Measurements from ENCODE around the gene TMEM154. TPM values are rescaled to one million over a fixed set of nuclear protein-coding genes. Genes with fewer than 3 reads are reported as not detected.

Gene TMEM154
- total RNA-seq, 1 donor from 2014 or later: 1.0 TPM

- Histone ChIP-seq H3K36me3 (ENCODE audit: control insufficient read depth in 3 of 3, insufficient read depth in 3 of 3, low read length in 3 of 3) (no peaks in the 10 kb centered on the region), H3K9ac (ENCODE audit: low read depth in 1 of 3, low read length in 3 of 3) (no peak overlapping the region), H3K4me1 (ENCODE audit: control insufficient read depth in 3 of 3, insufficient read depth in 3 of 3, low read length in 3 of 3) (peaks cover 7 to 19% (median 8%) of the 10 kb centered on the region in 3 donors), H3K27ac (ENCODE audit: low read depth, low read length) (no peak overlapping the region), H3K27me3 (ENCODE audit: control insufficient read depth in 3 of 3, insufficient read depth in 3 of 3, low read length in 3 of 3) (peaks cover 0 to 5% (median under 1%) of the 10 kb centered on the region in 3 donors), H3K4me3 (ENCODE audit: low read length in 3 of 3) (no peak overlapping the region), H3K9me3 (ENCODE audit: control insufficient read depth in 3 of 3, low read length in 3 of 3) (no peaks in the 10 kb centered on the region)
Observed at GRCh38 chr4:152684587-152684986, 4.8 kb upstream of the TMEM154 start.

DNA sequence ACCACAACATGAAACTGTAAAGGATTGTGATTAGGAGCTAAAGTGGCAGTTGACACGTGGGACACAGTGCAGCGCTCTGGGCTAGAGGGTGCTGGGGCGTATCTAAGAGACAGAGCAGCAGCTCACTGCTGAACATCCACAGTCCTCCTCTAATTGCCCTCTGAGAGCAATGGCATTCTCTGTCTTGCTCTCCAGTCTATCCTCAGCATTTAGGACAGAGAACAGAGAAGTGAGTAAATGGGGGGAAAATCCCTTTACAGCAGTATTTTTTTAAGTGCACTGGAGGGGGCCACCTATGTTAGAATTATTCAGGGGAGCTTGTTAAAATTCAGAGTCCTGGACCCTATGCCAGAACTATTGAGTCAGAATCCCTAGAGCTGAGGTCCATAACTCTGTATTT, 4.2 kb upstream of the TMEM154 start:
- peaks cover 8 to 16% (median 8%) of the 10 kb centered on the region in 3 donors for H3K4me1 ChIP-seq (ENCODE audit: control insufficient read depth in 3 of 3, insufficient read depth in 3 of 3, low read length in 3 of 3)
- no peak overlapping the region for H3K9ac ChIP-seq (ENCODE audit: low read depth in 1 of 3, low read length in 3 of 3)
- H3K27ac ChIP-seq (ENCODE audit: low read depth, low read length): no peak overlapping the region

DNA sequence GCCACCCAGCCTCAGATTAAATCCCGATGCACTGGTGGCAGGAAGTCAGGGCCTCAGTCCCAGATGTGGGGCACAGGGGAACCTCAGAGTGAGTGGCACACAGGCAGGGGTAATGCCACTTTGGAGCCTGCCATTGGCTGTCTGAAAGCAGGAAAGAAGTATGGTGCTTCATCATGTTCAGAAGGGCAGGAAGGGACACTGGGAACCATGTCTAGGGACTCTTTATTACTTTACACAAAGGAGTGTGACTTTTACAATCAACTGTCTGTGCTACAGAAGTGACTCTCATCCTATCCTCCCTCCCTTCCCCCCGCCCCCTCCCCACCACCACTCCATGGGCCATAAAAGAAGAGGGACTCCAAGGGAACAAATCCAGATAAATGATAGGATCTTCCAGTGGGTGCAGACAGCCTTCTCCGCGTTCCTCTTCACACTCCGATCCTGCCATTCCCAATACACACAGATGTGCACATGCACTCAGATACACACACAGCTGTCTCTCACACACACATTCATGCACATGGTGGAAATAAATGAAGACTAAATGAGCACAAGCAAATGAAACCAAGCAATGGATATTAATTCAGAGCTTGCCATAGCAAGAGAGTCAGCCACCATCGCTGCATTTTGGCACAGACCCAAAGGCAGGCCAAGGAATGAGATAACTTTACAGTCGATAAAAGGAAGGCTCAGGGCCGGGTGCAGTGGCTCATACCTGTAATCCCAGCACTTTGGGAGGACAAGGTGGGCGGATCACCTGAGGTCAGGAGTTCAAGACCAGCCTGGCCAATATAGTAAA, 2.5 kb upstream of the TMEM154 start:
- Histone ChIP-seq H3K27ac (ENCODE audit: low read depth, low read length) (no peak overlapping the region), H3K27me3 (ENCODE audit: control insufficient read depth in 3 of 3, insufficient read depth in 3 of 3, low read length in 3 of 3) (peaks cover 4 to 7% (median 5%) of the 10 kb centered on the region in 3 donors), H3K9me3 (ENCODE audit: control insufficient read depth in 3 of 3, low read length in 3 of 3) (no peaks in the 10 kb centered on the region), H3K4me1 (ENCODE audit: control insufficient read depth in 3 of 3, insufficient read depth in 3 of 3, low read length in 3 of 3) (peaks cover 8 to 16% (median 8%) of the 10 kb centered on the region in 3 donors), H3K36me3 (ENCODE audit: control insufficient read depth in 3 of 3, insufficient read depth in 3 of 3, low read length in 3 of 3) (no peaks in the 10 kb centered on the region), H3K4me3 (ENCODE audit: low read length in 3 of 3) (no peak overlapping the region), H3K9ac (ENCODE audit: low read depth in 1 of 3, low read length in 3 of 3) (no peak overlapping the region)

More for the DNA sequence above, 4.2 kb upstream of the TMEM154 start:
- Histone ChIP-seq H3K9me3 (ENCODE audit: control insufficient read depth in 3 of 3, low read length in 3 of 3) (no peaks in the 10 kb centered on the region), H3K36me3 (ENCODE audit: control insufficient read depth in 3 of 3, insufficient read depth in 3 of 3, low read length in 3 of 3) (no peaks in the 10 kb centered on the region), H3K27me3 (ENCODE audit: control insufficient read depth in 3 of 3, insufficient read depth in 3 of 3, low read length in 3 of 3) (peaks cover under 1 to 6% (median 5%) of the 10 kb centered on the region in 3 donors), H3K4me3 (ENCODE audit: low read length in 3 of 3) (no peak overlapping the region)

DNA sequence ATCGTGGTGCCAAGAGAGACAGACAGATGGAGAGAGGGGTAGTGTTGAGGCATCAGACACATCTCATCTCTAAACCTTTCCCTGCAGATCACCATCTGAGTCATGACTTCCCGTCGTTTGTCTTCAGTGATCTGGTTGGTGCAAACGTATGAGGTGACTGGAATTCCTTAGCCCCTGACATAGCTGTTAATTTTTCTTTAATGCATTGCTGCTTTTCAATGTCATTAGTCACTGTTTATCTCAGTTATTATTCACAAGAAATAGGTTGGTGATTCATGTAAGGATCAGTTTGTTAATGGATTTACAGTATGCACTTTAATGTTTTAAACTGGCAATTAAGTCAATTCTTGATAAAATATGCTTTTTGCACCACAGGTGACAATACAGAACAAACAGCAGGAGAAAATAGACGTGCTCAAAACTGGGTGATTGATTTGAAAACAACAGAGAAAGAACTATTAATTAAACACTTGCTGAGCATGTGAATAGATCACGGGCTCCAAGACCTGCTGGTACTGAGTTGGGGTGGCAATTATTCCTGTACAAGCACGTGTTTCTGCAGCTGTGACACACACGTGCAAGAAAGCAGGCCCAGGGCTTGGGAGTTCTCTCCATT, 1.3 kb upstream of the TMEM154 start:
- no peaks in the 10 kb centered on the region for H3K9me3 ChIP-seq (ENCODE audit: control insufficient read depth in 3 of 3, low read length in 3 of 3)
- H3K36me3 ChIP-seq (ENCODE audit: control insufficient read depth in 3 of 3, insufficient read depth in 3 of 3, low read length in 3 of 3): no peaks in the 10 kb centered on the region
- no peak overlapping the region for H3K4me3 ChIP-seq (ENCODE audit: low read length in 3 of 3)
- no peak overlapping the region for H3K9ac ChIP-seq (ENCODE audit: low read depth in 1 of 3, low read length in 3 of 3)
- no peak overlapping the region for H3K27ac ChIP-seq (ENCODE audit: low read depth, low read length)
- peaks cover 4 to 7% (median 5%) of the 10 kb centered on the region in 3 donors for H3K27me3 ChIP-seq (ENCODE audit: control insufficient read depth in 3 of 3, insufficient read depth in 3 of 3, low read length in 3 of 3)
- peaks cover 4 to 8% (median 8%) of the 10 kb centered on the region in 3 donors for H3K4me1 ChIP-seq (ENCODE audit: control insufficient read depth in 3 of 3, insufficient read depth in 3 of 3, low read length in 3 of 3)

GRCh38 chr4:152678841-152679240, 956 bp downstream of the TMEM154 start:
- Histone ChIP-seq H3K9me3 (ENCODE audit: control insufficient read depth in 3 of 3, low read length in 3 of 3) (no peaks in the 10 kb centered on the region), H3K36me3 (ENCODE audit: control insufficient read depth in 3 of 3, insufficient read depth in 3 of 3, low read length in 3 of 3) (no peaks in the 10 kb centered on the region), H3K27ac (ENCODE audit: low read depth, low read length) (no peak overlapping the region), H3K9ac (ENCODE audit: low read depth in 1 of 3, low read length in 3 of 3) (no peak overlapping the region), H3K27me3 (ENCODE audit: control insufficient read depth in 3 of 3, insufficient read depth in 3 of 3, low read length in 3 of 3) (peaks cover 4 to 7% (median 5%) of the 10 kb centered on the region in 3 donors), H3K4me1 (ENCODE audit: control insufficient read depth in 3 of 3, insufficient read depth in 3 of 3, low read length in 3 of 3) (peaks cover 2 to 8% (median 8%) of the 10 kb centered on the region in 3 donors), H3K4me3 (ENCODE audit: low read length in 3 of 3) (no peak overlapping the region)

- Histone ChIP-seq H3K36me3 (ENCODE audit: control insufficient read depth in 3 of 3, insufficient read depth in 3 of 3, low read length in 3 of 3) (no peaks in the 10 kb centered on the region), H3K27ac (ENCODE audit: low read depth, low read length) (no peak overlapping the region), H3K9ac (ENCODE audit: low read depth in 1 of 3, low read length in 3 of 3) (no peak overlapping the region), H3K4me3 (ENCODE audit: low read length in 3 of 3) (no peak overlapping the region), H3K4me1 (ENCODE audit: control insufficient read depth in 3 of 3, insufficient read depth in 3 of 3, low read length in 3 of 3) (peaks cover 2 to 8% (median 8%) of the 10 kb centered on the region in 3 donors), H3K27me3 (ENCODE audit: control insufficient read depth in 3 of 3, insufficient read depth in 3 of 3, low read length in 3 of 3) (peaks cover 4 to 7% (median 5%) of the 10 kb centered on the region in 3 donors), H3K9me3 (ENCODE audit: control insufficient read depth in 3 of 3, low read length in 3 of 3) (no peaks in the 10 kb centered on the region)
Observed at GRCh38 chr4:152677117-152677516, 2.7 kb downstream of the TMEM154 start.

GRCh38 chr4:152676052-152676854, 3.5 kb downstream of the TMEM154 start:
- no peak overlapping the region for H3K9ac ChIP-seq (ENCODE audit: low read depth in 1 of 3, low read length in 3 of 3)
- H3K27ac ChIP-seq (ENCODE audit: low read depth, low read length): no peak overlapping the region
- no peaks in the 10 kb centered on the region for H3K9me3 ChIP-seq (ENCODE audit: control insufficient read depth in 3 of 3, low read length in 3 of 3)
- H3K27me3 ChIP-seq (ENCODE audit: control insufficient read depth in 3 of 3, insufficient read depth in 3 of 3, low read length in 3 of 3): peaks cover 4 to 7% (median 5%) of the 10 kb centered on the region in 3 donors
- peaks cover 2 to 8% (median 8%) of the 10 kb centered on the region in 3 donors for H3K4me1 ChIP-seq (ENCODE audit: control insufficient read depth in 3 of 3, insufficient read depth in 3 of 3, low read length in 3 of 3)
- no peaks in the 10 kb centered on the region for H3K36me3 ChIP-seq (ENCODE audit: control insufficient read depth in 3 of 3, insufficient read depth in 3 of 3, low read length in 3 of 3)
- H3K4me3 ChIP-seq (ENCODE audit: low read length in 3 of 3): no peak overlapping the region

DNA sequence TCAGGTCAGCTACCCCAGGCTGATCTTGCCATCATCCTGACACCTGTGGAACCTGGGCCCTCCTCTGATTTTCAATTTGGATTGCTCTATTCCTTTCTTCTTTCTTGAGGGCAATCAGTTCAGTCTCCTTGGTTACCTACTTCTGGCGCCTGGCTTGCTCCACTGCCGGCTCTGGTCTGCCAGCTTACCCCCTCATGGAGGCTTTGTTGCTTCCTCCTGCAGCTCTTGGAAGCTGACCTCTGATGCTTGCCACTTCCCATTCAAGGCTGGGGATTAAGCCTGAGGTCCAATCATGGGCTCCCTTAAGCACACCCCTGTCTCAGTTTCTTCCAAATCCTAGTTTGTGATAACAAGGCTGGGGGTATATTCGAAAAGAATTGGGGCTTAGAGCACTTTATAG, 5.4 kb downstream of the TMEM154 start:
- H3K4me1 ChIP-seq (ENCODE audit: control insufficient read depth in 3 of 3, insufficient read depth in 3 of 3, low read length in 3 of 3): no peaks in the 10 kb centered on the region
- H3K36me3 ChIP-seq (ENCODE audit: control insufficient read depth in 3 of 3, insufficient read depth in 3 of 3, low read length in 3 of 3): no peaks in the 10 kb centered on the region
- H3K9me3 ChIP-seq (ENCODE audit: control insufficient read depth in 3 of 3, low read length in 3 of 3): no peaks in the 10 kb centered on the region
- peaks cover 0 to 4% (median 4%) of the 10 kb centered on the region in 3 donors for H3K27me3 ChIP-seq (ENCODE audit: control insufficient read depth in 3 of 3, insufficient read depth in 3 of 3, low read length in 3 of 3)
- H3K27ac ChIP-seq (ENCODE audit: low read depth, low read length): no peak overlapping the region
- no peak overlapping the region for H3K4me3 ChIP-seq (ENCODE audit: low read length in 3 of 3)
- H3K9ac ChIP-seq (ENCODE audit: low read depth in 1 of 3, low read length in 3 of 3): no peak overlapping the region

DNA sequence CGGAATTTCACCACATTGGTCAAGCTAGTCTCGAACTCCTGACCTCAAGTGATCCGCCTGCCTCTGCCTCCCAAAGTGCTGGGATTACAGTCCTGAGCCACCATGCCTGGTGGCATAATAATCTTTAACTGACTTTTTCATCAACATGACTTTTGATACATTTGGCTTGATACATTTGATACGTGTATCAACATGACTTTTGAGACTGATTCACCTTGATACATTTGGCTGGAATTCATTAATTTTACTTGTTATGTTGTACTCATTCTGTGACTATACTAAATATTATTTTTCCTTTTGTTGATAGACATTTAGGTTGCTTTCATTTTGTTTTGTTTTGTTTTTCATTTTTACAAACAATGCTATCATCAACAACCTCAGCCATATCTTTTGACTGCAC, 6.3 kb downstream of the TMEM154 start:
- no peak overlapping the region for H3K27ac ChIP-seq (ENCODE audit: low read depth, low read length)
- no peaks in the 10 kb centered on the region for H3K36me3 ChIP-seq (ENCODE audit: control insufficient read depth in 3 of 3, insufficient read depth in 3 of 3, low read length in 3 of 3)
- no peak overlapping the region for H3K9ac ChIP-seq (ENCODE audit: low read depth in 1 of 3, low read length in 3 of 3)
- no peak overlapping the region for H3K4me3 ChIP-seq (ENCODE audit: low read length in 3 of 3)
- H3K4me1 ChIP-seq (ENCODE audit: control insufficient read depth in 3 of 3, insufficient read depth in 3 of 3, low read length in 3 of 3): no peaks in the 10 kb centered on the region
- no peaks in the 10 kb centered on the region for H3K9me3 ChIP-seq (ENCODE audit: control insufficient read depth in 3 of 3, low read length in 3 of 3)
- H3K27me3 ChIP-seq (ENCODE audit: control insufficient read depth in 3 of 3, insufficient read depth in 3 of 3, low read length in 3 of 3): no peaks in the 10 kb centered on the region
